HepG2 (cell line): ENCODE results near the gene PTPRM. TPM values are rescaled to one million over a fixed set of nuclear protein-coding genes. Genes with fewer than 3 reads are reported as not detected.
A peak's percentile ranks its signal among the peaks of the same experiment; 100 is the strongest.

ENCODE experiments used
- ARID2 ChIP-seq: sonication (generic); formaldehyde crosslinking; IDR thresholded peaks from 2 replicates; pipeline ENCODE4 v1.8.1; 2022; ENCODE audit warnings: mild to moderate bottlenecking, missing genetic modification reagents, borderline replicate concordance
- ATAD3A ChIP-seq: sonication (generic); formaldehyde crosslinking; IDR thresholded peaks from 2 replicates; pipeline ENCODE4 v1.4.0; 2020; ENCODE audit warnings: missing genetic modification reagents
- ATF1 ChIP-seq: IDR thresholded peaks from 2 replicates; pipeline ENCODE4 v1.6.1; 2016; ENCODE audit warnings: mild to moderate bottlenecking, control low read depth
- BHLHE40 ChIP-seq: IDR thresholded peaks from 2 replicates; pipeline ENCODE4 v1.6.1; 2011; ENCODE audit warnings: low read length, improper control_type of control experiment
- CENPX ChIP-seq: sonication (generic); formaldehyde crosslinking; IDR thresholded peaks from 2 replicates; pipeline ENCODE4 v1.9.0; 2021; ENCODE audit warnings: mild to moderate bottlenecking, missing genetic modification reagents, moderate library complexity
- FOXA1 ChIP-seq, 2 experiments: fragments of 450-650 bp in 1 of 2; sonication (generic) in 1 of 2; formaldehyde crosslinking in 1 of 2; IDR thresholded peaks; 2 replicates each; pipeline versions ENCODE4 v1.4.0 to v1.6.1; 2016 to 2020; ENCODE audit warnings: missing genetic modification reagents in 1 of 2
- KLF12 ChIP-seq: sonication (generic); formaldehyde crosslinking; IDR thresholded peaks from 2 replicates; pipeline ENCODE4 v1.4.0; 2020; ENCODE audit warnings: missing genetic modification reagents, borderline replicate concordance
- KMT2B ChIP-seq: IDR thresholded peaks from 2 replicates; pipeline ENCODE4 v1.6.1; 2016; ENCODE audit warnings: missing genetic modification reagents, missing compliant biosample characterization
- MIER3 ChIP-seq: IDR thresholded peaks from 2 replicates; pipeline ENCODE4 v1.6.1; 2016; ENCODE audit warnings: missing compliant biosample characterization, borderline replicate concordance
- MYC ChIP-seq: sonication (generic); formaldehyde crosslinking; IDR thresholded peaks from 2 replicates; pipeline ENCODE4 v1.9.0; 2021; ENCODE audit warnings: missing genetic modification reagents, borderline replicate concordance
- MYNN ChIP-seq: sonication (generic); formaldehyde crosslinking; IDR thresholded peaks from 2 replicates; pipeline ENCODE4 v1.4.0; 2020; ENCODE audit warnings: mild to moderate bottlenecking, low read depth, missing genetic modification reagents
- RELA ChIP-seq: sonication (generic); formaldehyde crosslinking; IDR thresholded peaks from 2 replicates; pipeline ENCODE4 v1.4.0; 2020; ENCODE audit warnings: missing genetic modification reagents
- RFX3 ChIP-seq: IDR thresholded peaks from 2 replicates; pipeline ENCODE4 v1.6.1; 2016; ENCODE audit warnings: missing biosample characterization, missing genetic modification reagents
- SMAD9 ChIP-seq: sonication (generic); formaldehyde crosslinking; IDR thresholded peaks from 2 replicates; pipeline ENCODE4 v1.5.1; 2020; ENCODE audit warnings: mild to moderate bottlenecking, missing genetic modification reagents
- SRSF1 ChIP-seq: fragments of 200-400 bp; formaldehyde crosslinking; optimal IDR thresholded peaks from 2 replicates; pipeline ENCODE3; 2017; ENCODE audit warnings: mild to moderate bottlenecking, low read depth, low read length, moderate library complexity
- SYNCRIP ChIP-seq: fragments of 200-400 bp; formaldehyde crosslinking; IDR thresholded peaks from 2 replicates; pipeline ENCODE4 v1.6.1; 2018; ENCODE audit warnings: mild to moderate bottlenecking, low read depth, low read length; ENCODE audit not compliant: insufficient read depth
- ZC3H4 ChIP-seq: sonication (generic); formaldehyde crosslinking; IDR thresholded peaks from 2 replicates; pipeline ENCODE4 v1.4.0; 2020; ENCODE audit warnings: missing genetic modification reagents, borderline replicate concordance
- ZFP41 ChIP-seq: sonication (generic); formaldehyde crosslinking; IDR thresholded peaks from 2 replicates; pipeline ENCODE4 v1.4.0; 2020; ENCODE audit warnings: mild to moderate bottlenecking, missing genetic modification reagents, borderline replicate concordance
- ZKSCAN1 ChIP-seq: fragments of 150-350 bp; IDR thresholded peaks from 2 replicates; pipeline ENCODE4 v1.6.1; 2014; ENCODE audit warnings: low read length
- ZNF121 ChIP-seq: sonication (generic); formaldehyde crosslinking; IDR thresholded peaks from 2 replicates; pipeline ENCODE4 v1.5.0; 2020; ENCODE audit warnings: mild to moderate bottlenecking, missing genetic modification reagents
- ZNF335 ChIP-seq: sonication (generic); formaldehyde crosslinking; IDR thresholded peaks from 2 replicates; pipeline ENCODE4 v1.4.0; 2020; ENCODE audit warnings: missing genetic modification reagents
- ZNF563 ChIP-seq: sonication (generic); formaldehyde crosslinking; IDR thresholded peaks from 2 replicates; pipeline ENCODE4 v1.8.0; 2022; ENCODE audit warnings: mild to moderate bottlenecking, moderate library complexity, missing genetic modification reagents
- ZNF775 ChIP-seq: sonication (generic); formaldehyde crosslinking; IDR thresholded peaks from 2 replicates; pipeline ENCODE4 v1.4.0; 2020; ENCODE audit warnings: missing genetic modification reagents, mild to moderate bottlenecking, moderate library complexity, borderline replicate concordance
- polyA plus RNA-seq, 8 experiments: library from polyadenylated mRNA; depleted of rRNA in 3 of 8; stranded (reverse) in 7 of 8; unstranded in 1 of 8; fragments of >200 nt; fragmentation: Illumina TruSeq in 4 of 8; extraction: Trizol in 4 of 8; gene quantifications; 2 replicates each; pipeline versions ENCODE4 v1.2.1 to v1.2.3, GENCODE V29; 2011 to 2016; ENCODE audit warnings: low read depth in 4 of 8, missing spikeins in 1 of 8, mixed read lengths in 1 of 8; ENCODE audit not compliant: insufficient read depth in 1 of 8
- total RNA-seq, 5 experiments: library from RNA; depleted of rRNA; stranded (reverse); fragments of >200 nt; fragmentation: Illumina TruSeq; extraction: Trizol; gene quantifications; 2 replicates each; pipeline ENCODE4 v1.2.3, GENCODE V29; 2016; ENCODE audit warnings: low read depth in 1 of 5
- TF ChIP-seq, protein P1 (sequence below): sonication (generic); formaldehyde crosslinking; IDR thresholded peaks from 2 replicates; pipeline ENCODE4 v1.5.0; 2020; ENCODE audit warnings: missing genetic modification reagents
- TF ChIP-seq, protein P2 (sequence below): sonication (generic); formaldehyde crosslinking; IDR thresholded peaks from 2 replicates; pipeline ENCODE4 v1.4.0; 2020; ENCODE audit warnings: missing genetic modification reagents, borderline replicate concordance
- TF ChIP-seq, protein P3 (sequence below): sonication (generic); formaldehyde crosslinking; IDR thresholded peaks from 2 replicates; pipeline ENCODE4 v1.9.0; 2021; ENCODE audit warnings: missing genetic modification reagents, mild to moderate bottlenecking, borderline replicate concordance

The PTPRM gene
- total and polyA plus RNA-seq, 2 of the 13 experiments (the other 11 are each of a cell fraction or from before 2014, with no cell fraction given): 12.6 to 108 TPM

DNA sequence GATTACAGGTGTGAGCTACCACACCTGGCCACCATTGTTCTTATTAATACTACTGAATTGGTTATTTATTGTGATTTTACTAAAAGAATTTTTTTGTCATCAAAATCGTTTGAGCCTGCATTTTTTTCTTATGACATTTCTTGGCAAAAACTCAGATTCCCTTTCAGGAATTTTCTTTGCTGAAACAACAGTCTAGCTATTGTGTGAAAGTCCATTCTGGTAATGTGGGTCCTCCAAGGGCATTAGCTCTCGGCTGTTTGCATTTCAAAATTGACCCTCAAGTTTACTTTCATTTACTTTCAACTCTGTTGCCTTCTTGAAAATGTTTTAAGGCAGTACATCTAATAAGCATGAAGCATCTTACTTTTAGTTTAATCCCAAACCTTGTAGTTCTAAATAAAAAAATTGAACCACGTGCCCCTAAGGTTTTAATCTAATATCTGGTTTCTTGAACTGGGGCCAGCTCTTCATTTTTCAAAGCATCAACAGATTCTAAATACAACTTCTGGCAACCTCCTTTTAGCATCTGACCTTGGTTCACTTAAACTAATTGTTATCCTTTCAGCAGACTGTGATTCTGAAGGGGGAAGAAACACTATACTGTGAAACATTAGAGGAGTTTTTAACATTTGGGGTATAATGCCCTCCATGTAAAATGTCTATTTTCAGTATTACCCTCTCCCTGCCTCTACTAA lies 716.9 kb downstream of the PTPRM start (continued):
- TF ChIP-seq FOXA1 (IDR thresholded peaks at IDR 0.05) (no peak), FOXA1 (CRISPR knock-in tag; IDR thresholded peaks at IDR 0.05) (peak; percentile 48; the same call in 1 of the 2 replicates), ATF1 (CRISPR knock-in tag) (no peak), ZNF775 (CRISPR knock-in tag) (no peak), KMT2B (CRISPR knock-in tag) (no peak), SMAD9 (CRISPR knock-in tag) (no peak), MIER3 (CRISPR knock-in tag) (no peak), ZNF563 (CRISPR knock-in tag) (no peak), CENPX (CRISPR knock-in tag) (no peak), ZFP41 (CRISPR knock-in tag) (no peak), SRSF1 (no peak), ZC3H4 (CRISPR knock-in tag) (no peak), KLF12 (CRISPR knock-in tag) (no peak), RFX3 (CRISPR knock-in tag) (no peak), MYNN (CRISPR knock-in tag) (no peak), ZKSCAN1 (no peak), ZNF335 (CRISPR knock-in tag) (no peak), MYC (CRISPR knock-in tag) (no peak), SYNCRIP (no peak), ZNF121 (CRISPR knock-in tag) (no peak), RELA (CRISPR knock-in tag) (no peak), ARID2 (CRISPR knock-in tag) (no peak), BHLHE40 (no peak), ATAD3A (no peak)
- TF ChIP-seq, protein P1, sequence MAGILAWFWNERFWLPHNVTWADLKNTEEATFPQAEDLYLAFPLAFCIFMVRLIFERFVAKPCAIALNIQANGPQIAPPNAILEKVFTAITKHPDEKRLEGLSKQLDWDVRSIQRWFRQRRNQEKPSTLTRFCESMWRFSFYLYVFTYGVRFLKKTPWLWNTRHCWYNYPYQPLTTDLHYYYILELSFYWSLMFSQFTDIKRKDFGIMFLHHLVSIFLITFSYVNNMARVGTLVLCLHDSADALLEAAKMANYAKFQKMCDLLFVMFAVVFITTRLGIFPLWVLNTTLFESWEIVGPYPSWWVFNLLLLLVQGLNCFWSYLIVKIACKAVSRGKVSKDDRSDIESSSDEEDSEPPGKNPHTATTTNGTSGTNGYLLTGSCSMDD (CRISPR knock-in tag): no peak
- TF ChIP-seq, protein P2, sequence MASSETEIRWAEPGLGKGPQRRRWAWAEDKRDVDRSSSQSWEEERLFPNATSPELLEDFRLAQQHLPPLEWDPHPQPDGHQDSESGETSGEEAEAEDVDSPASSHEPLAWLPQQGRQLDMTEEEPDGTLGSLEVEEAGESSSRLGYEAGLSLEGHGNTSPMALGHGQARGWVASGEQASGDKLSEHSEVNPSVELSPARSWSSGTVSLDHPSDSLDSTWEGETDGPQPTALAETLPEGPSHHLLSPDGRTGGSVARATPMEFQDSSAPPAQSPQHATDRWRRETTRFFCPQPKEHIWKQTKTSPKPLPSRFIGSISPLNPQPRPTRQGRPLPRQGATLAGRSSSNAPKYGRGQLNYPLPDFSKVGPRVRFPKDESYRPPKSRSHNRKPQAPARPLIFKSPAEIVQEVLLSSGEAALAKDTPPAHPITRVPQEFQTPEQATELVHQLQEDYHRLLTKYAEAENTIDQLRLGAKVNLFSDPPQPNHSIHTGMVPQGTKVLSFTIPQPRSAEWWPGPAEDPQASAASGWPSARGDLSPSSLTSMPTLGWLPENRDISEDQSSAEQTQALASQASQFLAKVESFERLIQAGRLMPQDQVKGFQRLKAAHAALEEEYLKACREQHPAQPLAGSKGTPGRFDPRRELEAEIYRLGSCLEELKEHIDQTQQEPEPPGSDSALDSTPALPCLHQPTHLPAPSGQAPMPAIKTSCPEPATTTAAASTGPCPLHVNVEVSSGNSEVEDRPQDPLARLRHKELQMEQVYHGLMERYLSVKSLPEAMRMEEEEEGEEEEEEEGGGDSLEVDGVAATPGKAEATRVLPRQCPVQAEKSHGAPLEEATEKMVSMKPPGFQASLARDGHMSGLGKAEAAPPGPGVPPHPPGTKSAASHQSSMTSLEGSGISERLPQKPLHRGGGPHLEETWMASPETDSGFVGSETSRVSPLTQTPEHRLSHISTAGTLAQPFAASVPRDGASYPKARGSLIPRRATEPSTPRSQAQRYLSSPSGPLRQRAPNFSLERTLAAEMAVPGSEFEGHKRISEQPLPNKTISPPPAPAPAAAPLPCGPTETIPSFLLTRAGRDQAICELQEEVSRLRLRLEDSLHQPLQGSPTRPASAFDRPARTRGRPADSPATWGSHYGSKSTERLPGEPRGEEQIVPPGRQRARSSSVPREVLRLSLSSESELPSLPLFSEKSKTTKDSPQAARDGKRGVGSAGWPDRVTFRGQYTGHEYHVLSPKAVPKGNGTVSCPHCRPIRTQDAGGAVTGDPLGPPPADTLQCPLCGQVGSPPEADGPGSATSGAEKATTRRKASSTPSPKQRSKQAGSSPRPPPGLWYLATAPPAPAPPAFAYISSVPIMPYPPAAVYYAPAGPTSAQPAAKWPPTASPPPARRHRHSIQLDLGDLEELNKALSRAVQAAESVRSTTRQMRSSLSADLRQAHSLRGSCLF: no peak
- TF ChIP-seq, protein P3, sequence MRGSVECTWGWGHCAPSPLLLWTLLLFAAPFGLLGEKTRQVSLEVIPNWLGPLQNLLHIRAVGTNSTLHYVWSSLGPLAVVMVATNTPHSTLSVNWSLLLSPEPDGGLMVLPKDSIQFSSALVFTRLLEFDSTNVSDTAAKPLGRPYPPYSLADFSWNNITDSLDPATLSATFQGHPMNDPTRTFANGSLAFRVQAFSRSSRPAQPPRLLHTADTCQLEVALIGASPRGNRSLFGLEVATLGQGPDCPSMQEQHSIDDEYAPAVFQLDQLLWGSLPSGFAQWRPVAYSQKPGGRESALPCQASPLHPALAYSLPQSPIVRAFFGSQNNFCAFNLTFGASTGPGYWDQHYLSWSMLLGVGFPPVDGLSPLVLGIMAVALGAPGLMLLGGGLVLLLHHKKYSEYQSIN (CRISPR knock-in tag): no peak
